Measurements from ENCODE around the gene SP5.

- no peak for TF ChIP-seq ZSCAN32 (CRISPR knock-in tag; IDR thresholded peaks at IDR 0.05)
- TF ChIP-seq MTF1 (CRISPR knock-in tag; IDR thresholded peaks at IDR 0.05; ENCODE audit: borderline replicate concordance), result no peak
- TF ChIP-seq KLF1 (tag; IDR thresholded peaks at IDR 0.05), result no peak
- no peak for TF ChIP-seq CREM (IDR thresholded peaks at IDR 0.05; ENCODE audit: low read depth)
- no peak for TF ChIP-seq CTCF (IDR thresholded peaks at IDR 0.05 in 2 of 3, conservative IDR thresholded peaks at IDR 0.05 in 1 of 3; ENCODE audit: insufficient read depth in 2 of 3, low read depth in 1 of 3, low read length in 3 of 3)
- TF ChIP-seq ARID3A (IDR thresholded peaks at IDR 0.05; ENCODE audit: borderline replicate concordance, low read depth, low read length), result no peak
- TF ChIP-seq ZNF12 (CRISPR knock-in tag; IDR thresholded peaks at IDR 0.05), result no peak
- no peak for TF ChIP-seq TEAD4 (IDR thresholded peaks at IDR 0.05; ENCODE audit: low read length)
- no peak for TF ChIP-seq TEAD4 (CRISPR knock-in tag; IDR thresholded peaks at IDR 0.05; ENCODE audit: borderline replicate concordance)
- TF ChIP-seq MAX (CRISPR knock-in tag; IDR thresholded peaks at IDR 0.05), result no peak
- no peak for TF ChIP-seq RAD21 (CRISPR knock-in tag; conservative IDR thresholded peaks at IDR 0.05 in 1 of 2, IDR thresholded peaks at IDR 0.05 in 1 of 2)
- TF ChIP-seq CCAR2 (IDR thresholded peaks at IDR 0.05; ENCODE audit: low read depth, low read length), result no peak
Measured at GRCh38 chr2:170739048-170739447, 23.9 kb downstream of the SP5 start.
